Glomerular visceral epithelial cell (primary cell): ENCODE results near the gene EPDR1.
A peak's percentile ranks its signal among the peaks of the same experiment; 100 is the strongest.
"Not testable (repeated sequence)": the region's sequence is repeated elsewhere in the genome, so short reads cannot be mapped to it uniquely, and the experiment has no call there.

ENCODE experiments used
- DNase-seq: peaks from one replicate; pipeline ENCODE4 v3.0.0-alpha.2; 2016; ENCODE audit errors: extremely low spot score

The EPDR1 gene

GRCh38 chr7:37928878-37929277 is 8.4 kb downstream of the EPDR1 start:
- DNase-seq = no peak

- DNase-seq = no peak
Observed at GRCh38 chr7:37930226-37930948, 9.9 kb downstream of the EPDR1 start.

- DNase-seq = no peak
Observed at GRCh38 chr7:37932543-37932942, 12.1 kb downstream of the EPDR1 start.

GRCh38 chr7:37933018-37933566 is 12.7 kb downstream of the EPDR1 start:
- no peak for DNase-seq

- peak; percentile 56 for DNase-seq
Observed at GRCh38 chr7:37942934-37943610, 22.6 kb downstream of the EPDR1 start.

- DNase-seq = peak; percentile 45
Observed at GRCh38 chr7:37943905-37944736, 23.7 kb downstream of the EPDR1 start.

- DNase-seq = no peak
Observed at GRCh38 chr7:37944737-37945054, 24.3 kb downstream of the EPDR1 start.

- DNase-seq = no peak
Observed at GRCh38 chr7:37945336-37945735, 24.9 kb downstream of the EPDR1 start.

GRCh38 chr7:37947138-37947940 is 26.9 kb downstream of the EPDR1 start:
- DNase-seq = no peak

GRCh38 chr7:37947941-37948210 is 27.4 kb downstream of the EPDR1 start:
- no peak for DNase-seq

- DNase-seq = no peak
Observed at GRCh38 chr7:37952240-37952639, 31.8 kb downstream of the EPDR1 start.

- not testable (repeated sequence) for DNase-seq
Observed at GRCh38 chr7:37954217-37954616, 33.8 kb downstream of the EPDR1 start.

- no peak for DNase-seq
Observed at GRCh38 chr7:37956791-37957190, 36.4 kb downstream of the EPDR1 start.

- DNase-seq = no peak
Observed at GRCh38 chr7:37957221-37957970, 37.0 kb downstream of the EPDR1 start.

- DNase-seq = no peak
Observed at GRCh38 chr7:37960483-37960882, 40.0 kb downstream of the EPDR1 start.

- no peak for DNase-seq
Observed at GRCh38 chr7:37961251-37961650, 40.8 kb downstream of the EPDR1 start.

- no peak for DNase-seq
Observed at GRCh38 chr7:37964196-37964595, 43.8 kb downstream of the EPDR1 start.

GRCh38 chr7:37970211-37970610 is 49.8 kb downstream of the EPDR1 start:
- DNase-seq = no peak

- no peak for DNase-seq
Observed at GRCh38 chr7:37971491-37971890, 51.1 kb downstream of the EPDR1 start.

GRCh38 chr7:37973915-37974314 is 53.5 kb downstream of the EPDR1 start:
- DNase-seq = no peak

GRCh38 chr7:37974711-37975110 is 54.3 kb downstream of the EPDR1 start:
- DNase-seq = no peak
